SU-DHL-6 (cell line): ENCODE results near the gene FAM228B.

ENCODE experiments used
- CTCF ChIP-seq: fragments of 200-600 bp; sonication (generic); IDR thresholded peaks from one replicate; pipeline ENCODE4 v1.5.1; 2017; ENCODE audit warnings: antibody characterized with exemption, mild to moderate bottlenecking, low read length, moderate library complexity; ENCODE audit not compliant: insufficient read depth, poor library complexity, severe bottlenecking
- EZH2phosphoT487 ChIP-seq: fragments of 200-600 bp; sonication (generic), shearing (Covaris generic); conservative IDR thresholded peaks from 2 replicates; pipeline ENCODE4 v1.6.1; 2018; ENCODE audit warnings: mild to moderate bottlenecking, antibody characterized with exemption, low read length, moderate library complexity, mixed read lengths

DNA sequence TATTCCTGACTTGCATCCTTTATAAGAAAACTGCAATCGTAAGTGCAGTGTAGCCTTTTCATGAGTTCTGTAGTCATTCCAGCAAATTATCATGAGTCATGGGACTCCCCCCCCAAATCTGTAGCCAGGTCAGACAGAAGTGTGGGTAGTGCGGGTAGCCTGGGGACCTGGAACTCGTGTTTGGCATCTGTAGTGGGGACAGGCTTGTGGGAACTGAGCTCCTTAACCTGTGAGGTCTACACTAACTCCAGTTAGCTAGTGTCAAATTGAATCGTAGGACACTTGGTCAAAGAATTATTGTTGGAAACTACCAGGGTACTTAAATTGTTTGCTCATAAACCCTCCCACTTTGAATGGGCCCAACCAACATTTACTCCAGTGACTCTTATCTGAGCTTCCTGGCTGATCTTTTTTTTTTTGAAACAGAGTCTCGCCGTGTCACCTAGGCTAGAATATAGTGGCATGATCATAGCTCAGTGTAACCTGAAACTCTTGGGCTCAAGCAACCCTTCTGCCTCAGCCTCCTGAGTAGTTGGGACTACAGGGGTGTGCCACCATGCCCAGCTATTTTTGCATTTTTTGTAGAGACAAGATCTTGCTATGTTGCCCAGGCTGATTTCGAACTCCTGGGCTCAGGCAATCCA, 12.5 kb upstream of the FAM228B start:
- TF ChIP-seq CTCF: no peak
- TF ChIP-seq EZH2phosphoT487: no peak
